IMR-90 (cell line): Measurements from ENCODE around the gene ITK. TPM values are rescaled to one million over a fixed set of nuclear protein-coding genes. Genes with fewer than 3 reads are reported as not detected.

Source experiments
- ATAC-seq: fragments of 200-7000 bp; cut with Tn5 transposase; 2 replicates; pipeline ENCODE4 v1.9.1; 2020; ENCODE audit warnings: low read depth, mild to moderate bottlenecking, moderate library complexity
- BruUV-seq: library from RNA; stranded (reverse); fragments of 400-500 nt; replicated peaks from 2 replicates; lab custom pipeline; 2021; lab: Mats Ljungman, UMichigan
- CTCF ChIA-PET: fragments of 300-600 bp; formaldehyde crosslinking; extraction: SDS; loops from one replicate; lab custom pipeline; 2021; ENCODE audit warnings: antibody characterized with exemption; lab: Yijun Ruan, JAX
- POLR2A ChIA-PET: fragments of 300-600 bp; sonication (Branson Sonifier 250); formaldehyde crosslinking; loops from one replicate; lab custom pipeline; 2022; ENCODE audit warnings: antibody characterized with exemption; ENCODE audit not compliant: unreplicated experiment; lab: Charles Lee
- DNase-seq: peaks from one replicate; pipeline ENCODE4 v3.0.0; 2013
- H2AFZ ChIP-seq: replicated peaks from 2 replicates; pipeline ENCODE3; 2013; ENCODE audit warnings: low read length, mild to moderate bottlenecking; ENCODE audit not compliant: poor library complexity
- H2AK5ac ChIP-seq: 2 replicates; pipeline ENCODE4 v1.6.1; 2013; ENCODE audit warnings: low read depth, low read length, inconsistent platforms
- H2AK9ac ChIP-seq: replicated peaks from 2 replicates; pipeline ENCODE3; 2013; ENCODE audit warnings: mild to moderate bottlenecking, low read depth, low read length, moderate library complexity; ENCODE audit not compliant: poor library complexity
- H2BK120ac ChIP-seq: 2 replicates; pipeline ENCODE4 v1.6.1; 2013; ENCODE audit warnings: low read depth, low read length, inconsistent platforms
- H2BK15ac ChIP-seq: 3 replicates; pipeline ENCODE4 v1.6.1; 2013; ENCODE audit warnings: low read depth, low read length, inconsistent platforms
- H2BK20ac ChIP-seq: 2 replicates; pipeline ENCODE4 v1.6.1; 2013; ENCODE audit warnings: low read depth, mild to moderate bottlenecking, inconsistent platforms, low read length, moderate library complexity
- H2BK5ac ChIP-seq: 2 replicates; pipeline ENCODE4 v1.6.1; 2013; ENCODE audit warnings: mild to moderate bottlenecking, low read depth, low read length, inconsistent platforms; ENCODE audit not compliant: poor library complexity, severe bottlenecking
- H3K14ac ChIP-seq: replicated peaks from 2 replicates; pipeline ENCODE4 v1.6.1; 2013; ENCODE audit warnings: low read depth, low read length, inconsistent platforms
- H3K18ac ChIP-seq: 2 replicates; pipeline ENCODE4 v1.6.1; 2013; ENCODE audit warnings: low read depth, low read length, control low read depth
- H3K23ac ChIP-seq: 2 replicates; pipeline ENCODE4 v1.6.1; 2013; ENCODE audit warnings: low read depth, low read length, inconsistent platforms
- H3K27ac ChIP-seq: 2 replicates; pipeline ENCODE4 v1.5.1; 2013; ENCODE audit warnings: mild to moderate bottlenecking, control low read depth, low read length; ENCODE audit not compliant: insufficient read depth
- H3K27me3 ChIP-seq: 2 replicates; pipeline ENCODE4 v1.6.1; 2013; ENCODE audit warnings: low read length; ENCODE audit not compliant: control insufficient read depth, insufficient read depth
- H3K36me3 ChIP-seq: 2 replicates; pipeline ENCODE4 v1.6.1; 2013; ENCODE audit warnings: low read length, mixed read lengths; ENCODE audit not compliant: control insufficient read depth, insufficient read depth
- H3K4ac ChIP-seq: 2 replicates; pipeline ENCODE4 v1.6.1; 2013; ENCODE audit warnings: low read depth, low read length, inconsistent platforms
- H3K4me1 ChIP-seq: 2 replicates; pipeline ENCODE4 v1.6.1; 2013; ENCODE audit warnings: low read length, mixed read lengths; ENCODE audit not compliant: control insufficient read depth, insufficient read depth
- H3K4me2 ChIP-seq: 2 replicates; pipeline ENCODE4 v1.6.1; 2013; ENCODE audit warnings: low read depth, mild to moderate bottlenecking, control low read depth, low read length, moderate library complexity
- H3K4me3 ChIP-seq: 2 replicates; pipeline ENCODE4 v1.5.1; 2013; ENCODE audit warnings: low read depth, mild to moderate bottlenecking, control low read depth, low read length, moderate library complexity; ENCODE audit not compliant: insufficient read depth
- H3K56ac ChIP-seq: 2 replicates; pipeline ENCODE4 v1.6.1; 2013; ENCODE audit warnings: low read length, inconsistent platforms; ENCODE audit not compliant: insufficient read depth; ENCODE audit errors: extremely low read depth
- H3K79me1 ChIP-seq, 2 experiments: 2 replicates each; pipeline ENCODE4 v1.6.1; 2013; ENCODE audit warnings: low read length in 2 of 2, inconsistent platforms in 1 of 2, low read depth in 1 of 2
- H3K9ac ChIP-seq: 2 replicates; pipeline ENCODE4 v1.6.1; 2013; ENCODE audit warnings: low read depth, low read length, control low read depth
- H3K9me1 ChIP-seq: 2 replicates; pipeline ENCODE4 v1.6.1; 2013; ENCODE audit warnings: low read length, inconsistent platforms; ENCODE audit not compliant: insufficient read depth
- H3K9me3 ChIP-seq: 2 replicates; pipeline ENCODE4 v1.6.1; 2013; ENCODE audit warnings: low read length; ENCODE audit not compliant: control insufficient read depth, insufficient read depth
- H4K20me1 ChIP-seq: 2 replicates; pipeline ENCODE4 v1.6.1; 2013; ENCODE audit warnings: low read length, inconsistent platforms; ENCODE audit not compliant: insufficient read depth
- H4K5ac ChIP-seq: 2 replicates; pipeline ENCODE4 v1.6.1; 2013; ENCODE audit warnings: mild to moderate bottlenecking, low read depth, low read length, control low read depth
- H4K8ac ChIP-seq, 2 experiments: 2 replicates each; pipeline ENCODE4 v1.6.1; 2013; ENCODE audit warnings: low read depth in 2 of 2, low read length in 2 of 2, control low read depth in 1 of 2, inconsistent platforms in 1 of 2
- H4K91ac ChIP-seq: 2 replicates; pipeline ENCODE4 v1.6.1; 2013; ENCODE audit warnings: low read depth, low read length, inconsistent platforms; ENCODE audit not compliant: insufficient read depth
- BHLHE40 ChIP-seq: fragments of 150-350 bp; IDR thresholded peaks from 2 replicates; pipeline ENCODE4 v1.6.1; 2016; ENCODE audit warnings: mild to moderate bottlenecking, low read depth, low read length
- CEBPB ChIP-seq: IDR thresholded peaks from 2 replicates; pipeline ENCODE4 v1.6.1; 2012; ENCODE audit warnings: low read depth, low read length, improper control_type of control experiment
- MAFK ChIP-seq: IDR thresholded peaks from 2 replicates; pipeline ENCODE4 v1.6.1; 2012; ENCODE audit warnings: low read depth, low read length, improper control_type of control experiment
- MAZ ChIP-seq: IDR thresholded peaks from 2 replicates; pipeline ENCODE4 v1.6.1; 2012; ENCODE audit warnings: low read depth, mild to moderate bottlenecking, low read length, improper control_type of control experiment, moderate library complexity, borderline replicate concordance
- RAD21 ChIP-seq: IDR thresholded peaks from 2 replicates; pipeline ENCODE4 v1.6.1; 2012; ENCODE audit warnings: low read length, improper control_type of control experiment
- WGBS, 2 experiments: methylation state at CpG; one replicate each; pipeline versions ENCODE4 v1.1.5 to v1.1.7; 2013; ENCODE audit warnings: missing lambda C conversion rate in 2 of 2; ENCODE audit not compliant: insufficient read length in 1 of 2; ENCODE audit errors: extremely low coverage in 2 of 2; 5-methylcytosine and 5-hydroxymethylcytosine counted together
- dilution Hi-C: fragments of 300-500 bp; cut with HindIII; formaldehyde crosslinking; loops from one replicate; pipeline ENCODE4 v1.14.3; 2018; ENCODE audit warnings: low sequenced_read_pairs; ENCODE audit not compliant: unreplicated experiment
- in situ Hi-C: fragments of 300-500 bp; cut with MboI; formaldehyde crosslinking; loops from 3 replicates; pipeline ENCODE4 v1.14.3; 2019; ENCODE audit warnings: low sequenced_read_pairs, inconsistent platforms, mixed read lengths
- intact Hi-C: fragments of 100-400 bp; cut with micrococcal nuclease; formaldehyde crosslinking; loops from 2 replicates; pipeline ENCODE4 v1.10.0; 2022
- polyA plus RNA-seq, 3 experiments: library from polyadenylated mRNA; depleted of rRNA; stranded (reverse); fragments of >200 nt; gene quantifications; 2 replicates each; pipeline ENCODE4 v1.2.3, GENCODE V29; 2012; ENCODE audit warnings: low replicate concordance in 1 of 3
- total RNA-seq: library from RNA; depleted of rRNA; stranded (reverse); fragments of >200 nt; gene quantifications from 2 replicates; pipeline ENCODE4 v1.2.3, GENCODE V29; 2012

The ITK gene
- total and polyA plus RNA-seq, 2 of the 4 experiments (the other 2 are of a cell fraction) = not detected

DNA sequence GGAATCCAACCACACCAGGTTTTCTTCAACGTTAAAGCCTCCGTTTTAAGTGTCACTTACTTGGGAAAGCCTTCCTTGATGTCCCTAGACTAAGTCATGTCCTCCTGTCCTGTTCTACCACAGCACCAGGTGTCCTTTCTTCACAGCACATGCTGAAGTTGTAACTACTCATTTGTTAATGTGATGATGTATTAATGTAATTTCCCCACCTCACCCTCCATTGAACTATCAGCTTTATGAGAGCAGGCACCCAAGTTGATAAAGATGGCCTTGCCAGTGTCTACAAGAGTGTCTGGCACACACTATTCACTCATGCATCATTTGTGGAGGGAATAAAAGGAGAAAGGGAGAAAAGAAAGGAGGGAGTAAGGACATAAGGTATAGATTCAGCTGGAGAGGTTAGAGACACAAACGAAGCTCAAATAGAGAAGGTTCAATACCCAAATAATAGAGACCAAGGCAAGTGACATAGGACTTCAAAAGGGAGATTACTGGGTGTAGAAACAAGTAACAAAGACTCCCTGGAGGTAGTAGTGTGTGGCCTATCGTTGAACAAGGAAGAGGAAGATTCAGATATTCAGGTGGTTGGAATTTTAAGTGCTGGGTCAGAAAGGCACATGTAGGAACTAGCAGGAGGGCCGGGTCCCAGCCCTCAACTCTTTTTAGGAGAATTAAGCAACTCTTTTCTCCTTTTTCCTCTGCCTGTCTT lies 6.6 kb downstream of the ITK start:
- TF ChIP-seq BHLHE40 = no peak
- no peak for TF ChIP-seq RAD21
- no peak for TF ChIP-seq CEBPB
- TF ChIP-seq MAFK = no peak
- TF ChIP-seq MAZ = no peak
- ATAC-seq (no peak), DNase-seq (no peak)
- no peak overlapping the region for H3K4me3 ChIP-seq
- in situ Hi-C loops (no loop called here), dilution Hi-C loops (no loop called here), intact Hi-C loops (no loop called here)
- H4K5ac ChIP-seq = no peak overlapping the region
- POLR2A ChIA-PET = interaction anchor here (0.6 kb wide), 1 partner anchor 21 kb away, joined by 3 read pairs; no protein-coding TSS in a partner anchor
- H3K9ac ChIP-seq = no peak overlapping the region
- H2AK5ac ChIP-seq = no peak overlapping the region
- H3K79me1 ChIP-seq = no peaks in the 10 kb centered on the region
- H3K27ac ChIP-seq = no peak overlapping the region
- CTCF ChIA-PET = interaction anchor here (1.0 kb wide), 1 partner anchor 18 kb away, joined by 3 read pairs; no protein-coding TSS in a partner anchor
- H4K91ac ChIP-seq = no peak overlapping the region
- H2BK5ac ChIP-seq = no peak overlapping the region
- H2BK15ac ChIP-seq = no peak overlapping the region
- H3K4me2 ChIP-seq = no peak overlapping the region
- no peaks in the 10 kb centered on the region for H3K36me3 ChIP-seq
- no peak overlapping the region for H2AFZ ChIP-seq
- no peak overlapping the region for H2AK9ac ChIP-seq
- no peak overlapping the region for H3K18ac ChIP-seq
- H3K4ac ChIP-seq = no peak overlapping the region
- no peak overlapping the region for H3K23ac ChIP-seq
- no peak overlapping the region for H2BK120ac ChIP-seq
- H3K9me1 ChIP-seq = no peaks in the 10 kb centered on the region
- H2BK20ac ChIP-seq = no peak overlapping the region
- H4K20me1 ChIP-seq = no peaks in the 10 kb centered on the region
- BruUV-seq = no TSS peak
- H3K4me1 ChIP-seq = no peaks in the 10 kb centered on the region
- no peak overlapping the region for H4K8ac ChIP-seq
- H3K56ac ChIP-seq = no peak overlapping the region
- no peaks in the 10 kb centered on the region for H3K9me3 ChIP-seq
- no peak overlapping the region for H3K14ac ChIP-seq
- H3K27me3 ChIP-seq = no peaks in the 10 kb centered on the region; the same call in 1 of the 2 replicates
- WGBS, 2 experiments = 27% methylated on average over 2 of the region's 5 CpGs; no CpG with 5 or more reads in 1 of the 2 experiments
